Kidney (tissue), 14 donors: ENCODE results near the gene ARID5A. TPM values are rescaled to one million over a fixed set of nuclear protein-coding genes. Genes with fewer than 3 reads are reported as not detected.

Source experiments
- DNase-seq, 5 donors: peaks; one replicate each; pipeline ENCODE4 v3.0.0-alpha.2; 2013 to 2020
- FAIRE-seq: peaks from 2 replicates; lab custom pipeline; 2012; peaks lifted over from hg19 to GRCh38; lab: Jason Lieb, UNC
- H3K27ac ChIP-seq, 2 donors: one replicate each; pipeline ENCODE4 v1.7.0; 2013; ENCODE audit warnings: low read depth in 2 of 2, low read length in 2 of 2, inconsistent platforms in 1 of 2
- H3K27me3 ChIP-seq: one replicate; pipeline ENCODE4 v1.7.1; 2013; ENCODE audit warnings: low read length, inconsistent platforms; ENCODE audit not compliant: control insufficient read depth, insufficient read depth
- H3K36me3 ChIP-seq, 3 donors: one replicate each; pipeline versions ENCODE4 v1.7.0 to v1.7.1; 2013; ENCODE audit warnings: low read length in 3 of 3, control low read depth in 1 of 3, inconsistent platforms in 1 of 3; ENCODE audit not compliant: insufficient read depth in 3 of 3, control insufficient read depth in 2 of 3
- H3K4me1 ChIP-seq, 3 donors: one replicate each; pipeline versions ENCODE4 v1.7.0 to v1.7.1; 2013; ENCODE audit warnings: low read length in 3 of 3, inconsistent platforms in 1 of 3, low read depth in 1 of 3; ENCODE audit not compliant: control insufficient read depth in 2 of 3, insufficient read depth in 2 of 3
- H3K4me3 ChIP-seq, 3 donors: one replicate each; pipeline versions ENCODE4 v1.7.0 to v1.8.1; 2013; ENCODE audit warnings: low read length in 3 of 3, control low read depth in 1 of 3, inconsistent platforms in 1 of 3
- H3K9ac ChIP-seq, 3 donors: one replicate each; pipeline versions ENCODE4 v1.7.0 to v1.7.1; 2013; ENCODE audit warnings: low read length in 3 of 3, control low read depth in 1 of 3, inconsistent platforms in 1 of 3
- H3K9me3 ChIP-seq, 3 donors: one replicate each; pipeline versions ENCODE4 v1.7.0 to v1.7.1; 2013; ENCODE audit warnings: low read length in 3 of 3, control low read depth in 1 of 3, inconsistent platforms in 1 of 3; ENCODE audit not compliant: control insufficient read depth in 2 of 3, insufficient read depth in 1 of 3
- CTCF ChIP-seq: IDR thresholded peaks from 3 replicates; pipeline ENCODE4 v1.5.1; 2012; ENCODE audit warnings: mild to moderate bottlenecking, moderate library complexity, borderline replicate concordance; ENCODE audit not compliant: insufficient read depth; ENCODE audit errors: extremely low read depth
- intact Hi-C: fragments of 100-400 bp; cut with DNase I; formaldehyde crosslinking; loops from one replicate; pipeline ENCODE4 v1.11.1; 2022
- polyA plus RNA-seq: library from polyadenylated mRNA; stranded (reverse); fragments of 350-450 nt; fragmentation: Illumina TruSeq; extraction: RNeasy Lipid Tissue Mini Kit (QIAGEN cat#74804); gene quantifications from one replicate; pipeline ENCODE4 v1.2.3, GENCODE V29; 2014; ENCODE audit warnings: low read depth, low replicate concordance; ENCODE audit not compliant: insufficient read depth
- total RNA-seq: library from RNA; stranded (reverse); fragmentation: NEBNext Ultra II Directional; extraction: Animal tissue kit (Norgen Biotek cat#: 25700); gene quantifications from one replicate; pipeline ENCODE4 v1.2.1, GENCODE V29; 2021
- donor health status: control.
- donor health status: control.
- donor health status: control.
- donor health status: control.
- donor health status: control.
- donor health status: DM: yes; HTN: yes; CAD: no.
- donor health status: Normal renal cell carcinoma (clear cell type).

ARID5A gene
- total and polyA plus RNA-seq, 2 donors from 2014 or later: 8.6 to 26.3 TPM

- intact Hi-C loops: no loop called here
- Histone ChIP-seq H3K27me3 (no peaks in the 10 kb centered on the region), H3K36me3 (no peaks in the 10 kb centered on the region), H3K27ac (no peak overlapping the region), H3K9me3 (no peaks in the 10 kb centered on the region), H3K9ac (no peak overlapping the region), H3K4me3 (no peak overlapping the region), H3K4me1 (no peaks in the 10 kb centered on the region)
- TF ChIP-seq CTCF: no peak
- DNase-seq (no peak), FAIRE-seq (no peak)
These were observed 9.8 kb downstream of the ARID5A start for GRCh38 chr2:96546321-96546720.

- DNase-seq: no peak
- Histone ChIP-seq H3K9ac (no peak overlapping the region), H3K9me3 (no peaks in the 10 kb centered on the region), H3K27ac (no peak overlapping the region), H3K4me3 (no peak overlapping the region), H3K27me3 (no peaks in the 10 kb centered on the region), H3K4me1 (no peaks in the 10 kb centered on the region), H3K36me3 (no peaks in the 10 kb centered on the region)
- no peak for TF ChIP-seq CTCF
- intact Hi-C loops: no loop called here
- FAIRE-seq: no peak
These were observed 10.2 kb downstream of the ARID5A start for GRCh38 chr2:96546797-96547196.

GRCh38 chr2:96547203-96547641 lies 10.7 kb downstream of the ARID5A start:
- Histone ChIP-seq H3K36me3 (no peaks in the 10 kb centered on the region), H3K9ac (no peak overlapping the region), H3K4me1 (no peaks in the 10 kb centered on the region), H3K27ac (no peak overlapping the region), H3K9me3 (no peaks in the 10 kb centered on the region), H3K27me3 (no peaks in the 10 kb centered on the region), H3K4me3 (no peak overlapping the region)
- FAIRE-seq (no peak), DNase-seq (no peak)
- intact Hi-C loops: no loop called here
- TF ChIP-seq CTCF: no peak

- no peaks in the 10 kb centered on the region for H3K27me3 ChIP-seq
- DNase-seq: no peak
- intact Hi-C loops: no loop called here
These were observed 11.2 kb downstream of the ARID5A start for GRCh38 chr2:96547731-96548171.

More at GRCh38 chr2:96547731-96548171, 11.2 kb downstream of the ARID5A start:
- no peak for FAIRE-seq
- no peak overlapping the region for H3K27ac ChIP-seq
- H3K4me3 ChIP-seq: no peak overlapping the region
- no peaks in the 10 kb centered on the region for H3K4me1 ChIP-seq
- no peaks in the 10 kb centered on the region for H3K36me3 ChIP-seq
- TF ChIP-seq CTCF: no peak
- H3K9me3 ChIP-seq: no peaks in the 10 kb centered on the region
- H3K9ac ChIP-seq: no peak overlapping the region
